DMS79 treated with DMSO at 0.1 percent for 48 hours (cell line): ENCODE measurements around the gene KLHL17.

ENCODE experiments used
- DNase-seq: peaks from one replicate; lab custom pipeline; 2025; lab: John Stamatoyannopoulos, UW

KLHL17 gene

GRCh38 chr1:952201-952600 lies 8.2 kb upstream of the KLHL17 start:
- no peak for DNase-seq

- DNase-seq = no peak
These were observed 7.8 kb upstream of the KLHL17 start for GRCh38 chr1:952603-953002.

GRCh38 chr1:953524-954320 lies 6.7 kb upstream of the KLHL17 start:
- DNase-seq = no peak

GRCh38 chr1:954927-955326 lies 5.5 kb upstream of the KLHL17 start:
- no peak for DNase-seq

- no peak for DNase-seq
These were observed 4.9 kb upstream of the KLHL17 start for GRCh38 chr1:955474-955873.

- no peak for DNase-seq
These were observed 3.7 kb upstream of the KLHL17 start for GRCh38 chr1:956636-957035.

- peak; percentile 80 for DNase-seq
These were observed 1.3 kb upstream of the KLHL17 start, which contains the start of gene NOC2L for GRCh38 chr1:958823-959730. TSS of gene NOC2L (minus strand) at chr1:959256. CDS start at chr1:959240, 16 bp downstream.

- DNase-seq = no peak
These were observed 537 bp upstream of the KLHL17 start for GRCh38 chr1:959731-960362.

- DNase-seq = no peak
These were observed 817 bp downstream of the KLHL17 start for GRCh38 chr1:961132-961669.

- no peak for DNase-seq
These were observed 2.3 kb downstream of the KLHL17 start for GRCh38 chr1:962381-963300.

GRCh38 chr1:963301-963651 lies 2.9 kb downstream of the KLHL17 start:
- no peak for DNase-seq

GRCh38 chr1:963746-964525 lies 3.6 kb downstream of the KLHL17 start:
- DNase-seq = no peak

- no peak for DNase-seq
These were observed 4.5 kb downstream of the KLHL17 start for GRCh38 chr1:964691-965525.

GRCh38 chr1:965526-966134 lies 5.2 kb downstream of the KLHL17 start:
- DNase-seq = no peak

- DNase-seq = no peak
These were observed 5.8 kb downstream of the KLHL17 start, which contains the start of gene PLEKHN1 for GRCh38 chr1:966135-966703. TSS of gene PLEKHN1 (plus strand) at chr1:966482. CDS start at chr1:966532, 50 bp downstream.

GRCh38 chr1:966704-967300 lies 6.4 kb downstream of the KLHL17 start:
- DNase-seq = peak; percentile 32

- no peak for DNase-seq
These were observed 7.3 kb downstream of the KLHL17 start for GRCh38 chr1:967466-968343.
